Subcutaneous adipose tissue (tissue), 4 donors: ENCODE results near the gene SIDT1. TPM values are rescaled to one million over a fixed set of nuclear protein-coding genes. Genes with fewer than 3 reads are reported as not detected.

Experiments used
- CTCF ChIP-seq: fragments of 450-650 bp; IDR thresholded peaks from one replicate; pipeline ENCODE4 v1.5.1; 2016; ENCODE audit warnings: low read depth, mild to moderate bottlenecking, control low read depth, antibody characterized with exemption, moderate library complexity
- small RNA-seq: library from RNA; depleted of rRNA; stranded (forward); fragments of <200 nt; gene quantifications from one replicate; pipeline ENCODE3, GENCODE V24; 2016
- total RNA-seq, 4 donors: library from RNA; depleted of rRNA; stranded (reverse); fragments of >200 nt; gene quantifications; one replicate each; pipeline ENCODE4 v1.1.0, GENCODE V29; 2016

SIDT1 gene
- total RNA-seq, 4 donors from 2014 or later, result 2.3 to 5.3 (median 3.9) TPM

- no peak for TF ChIP-seq CTCF
These were observed 143.9 kb downstream of the SIDT1 start for GRCh38 chr3:113676261-113676660.

GRCh38 chr3:113677737-113678136, 145.4 kb downstream of the SIDT1 start:
- no peak for TF ChIP-seq CTCF

- TF ChIP-seq CTCF, result no peak
These were observed 146.4 kb downstream of the SIDT1 start for GRCh38 chr3:113678773-113679172.

Small RNAs within 50 kb of the gene (small RNA-seq; reads per million reads assigned to genes)
- gene MIR4446, result not detected
- not detected for gene RN7SL767P

Other genes starting within 250 kb of the SIDT1 start
- 1 to 10 TPM; 4.4 to 7.7 (median 6.9) TPM for gene CFAP44, start 91.1 kb upstream of the SIDT1 start, total RNA-seq
- gene SPICE1, start 17.4 kb upstream of the SIDT1 start, total RNA-seq, result 10 to 100 TPM in 3 of 4 donors, 1 to 10 TPM in 1; 8.3 to 13.3 (median 11.5) TPM
- 10 to 100 TPM; 31.3 to 51.2 (median 34.0) TPM for gene USF3, start 164.1 kb downstream of the SIDT1 start, total RNA-seq
- 100 to 1,000 TPM in 3 of 4 donors, 10 to 100 TPM in 1; 86.1 to 223 (median 126) TPM for gene NAA50, start 213.7 kb downstream of the SIDT1 start, total RNA-seq
- 10 to 100 TPM; 36.5 to 81.6 (median 52.6) TPM for gene ATP6V1A, start 214.5 kb downstream of the SIDT1 start, total RNA-seq